ENCODE data around the gene INPP5E. TPM values are rescaled to one million over a fixed set of nuclear protein-coding genes. Genes with fewer than 3 reads are reported as not detected.

The INPP5E gene
- total RNA-seq, 1 experiment from 2014 or later = 10.4 TPM

DNA sequence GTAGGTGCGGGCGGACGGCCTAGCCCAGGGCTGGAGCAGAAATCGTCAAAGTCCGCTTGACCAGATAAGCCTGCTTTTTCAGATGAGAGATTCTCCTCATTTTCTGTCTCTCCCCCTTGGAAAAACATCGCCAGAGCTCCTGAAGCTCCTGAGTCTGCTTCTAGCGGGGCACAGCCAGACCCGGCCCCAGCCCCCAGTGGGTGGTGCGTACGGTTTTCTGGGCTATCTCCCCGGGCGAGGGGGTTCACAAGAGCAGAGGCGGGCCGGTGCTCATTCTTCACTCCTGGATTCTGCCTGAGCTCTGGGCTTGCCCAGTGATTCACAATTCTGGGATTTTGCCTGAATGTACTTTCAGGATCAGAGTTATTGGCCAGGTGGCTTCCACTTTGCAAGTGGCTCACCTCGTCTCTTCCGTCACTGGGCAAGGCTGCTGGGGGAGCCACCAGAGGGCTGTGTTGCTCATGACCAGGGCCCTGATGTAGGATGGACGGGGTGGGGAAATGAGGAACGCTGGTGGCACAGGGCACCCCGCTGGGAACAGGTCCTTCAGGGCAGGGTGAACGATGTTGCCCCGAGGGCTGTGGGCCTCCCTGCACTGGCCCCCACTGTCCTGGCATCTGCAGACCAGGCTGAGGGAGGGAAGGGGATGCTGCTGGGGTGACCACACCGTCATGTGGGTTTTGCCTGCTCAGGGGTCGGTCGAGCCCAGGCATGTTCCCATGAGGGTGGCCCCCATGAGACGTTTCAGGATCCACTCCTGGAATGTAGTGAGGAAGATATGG, 36.9 kb upstream of the INPP5E start:
- no peak for DNase-seq
- H3K27me3 ChIP-seq = no peaks in the 10 kb centered on the region
- peaks cover 67% of the 10 kb centered on the region for H3K36me3 ChIP-seq
- H3K9me3 ChIP-seq = no peaks in the 10 kb centered on the region
- H3K4me3 ChIP-seq = no peak overlapping the region

DNA sequence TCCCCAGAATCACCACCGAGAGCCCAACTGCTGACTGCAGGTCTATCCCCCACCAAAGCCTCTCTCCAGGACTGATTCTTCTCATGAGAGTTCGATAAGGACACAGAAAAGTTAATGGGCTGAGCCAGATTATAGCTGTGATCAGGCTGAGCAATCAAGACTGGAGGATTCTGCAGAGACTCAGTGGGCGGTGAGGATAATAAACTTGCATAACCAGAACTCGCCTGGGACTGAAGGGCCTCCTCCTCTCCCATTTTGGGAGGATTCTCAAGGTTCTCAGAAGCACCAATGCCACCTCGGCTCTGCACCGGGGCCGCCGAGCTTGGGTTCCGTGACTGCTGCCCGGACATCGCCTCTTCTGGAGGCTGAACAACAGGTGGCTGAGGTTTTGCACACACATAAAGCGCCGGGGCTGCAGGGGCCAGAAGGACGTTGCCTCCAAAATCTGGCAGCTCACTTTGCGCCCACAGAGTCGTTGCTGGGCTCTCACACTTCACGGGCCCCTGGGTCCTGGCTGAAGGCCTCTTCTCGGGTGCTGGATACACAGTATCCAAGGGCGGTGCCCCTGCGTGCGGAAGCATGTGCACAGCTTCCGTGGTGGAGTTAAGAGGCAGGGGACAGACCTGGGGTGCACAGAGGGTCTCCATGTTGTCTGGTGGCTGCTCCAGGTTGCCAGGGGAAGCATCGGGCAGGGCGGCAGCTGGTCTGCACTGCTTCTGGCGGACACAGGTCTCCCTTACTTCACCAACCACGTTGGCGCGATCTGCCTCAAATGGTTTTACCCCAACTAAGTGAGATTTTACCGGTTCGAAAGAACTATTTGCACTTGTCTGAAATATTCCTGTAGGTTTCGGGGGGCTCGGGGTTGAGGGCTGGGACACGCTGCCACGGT, 35.6 kb upstream of the INPP5E start:
- DNase-seq = no peak
- no peaks in the 10 kb centered on the region for H3K9me3 ChIP-seq
- no peaks in the 10 kb centered on the region for H3K27me3 ChIP-seq
- peaks cover 76% of the 10 kb centered on the region for H3K36me3 ChIP-seq
- H3K4me3 ChIP-seq = no peak overlapping the region

DNA sequence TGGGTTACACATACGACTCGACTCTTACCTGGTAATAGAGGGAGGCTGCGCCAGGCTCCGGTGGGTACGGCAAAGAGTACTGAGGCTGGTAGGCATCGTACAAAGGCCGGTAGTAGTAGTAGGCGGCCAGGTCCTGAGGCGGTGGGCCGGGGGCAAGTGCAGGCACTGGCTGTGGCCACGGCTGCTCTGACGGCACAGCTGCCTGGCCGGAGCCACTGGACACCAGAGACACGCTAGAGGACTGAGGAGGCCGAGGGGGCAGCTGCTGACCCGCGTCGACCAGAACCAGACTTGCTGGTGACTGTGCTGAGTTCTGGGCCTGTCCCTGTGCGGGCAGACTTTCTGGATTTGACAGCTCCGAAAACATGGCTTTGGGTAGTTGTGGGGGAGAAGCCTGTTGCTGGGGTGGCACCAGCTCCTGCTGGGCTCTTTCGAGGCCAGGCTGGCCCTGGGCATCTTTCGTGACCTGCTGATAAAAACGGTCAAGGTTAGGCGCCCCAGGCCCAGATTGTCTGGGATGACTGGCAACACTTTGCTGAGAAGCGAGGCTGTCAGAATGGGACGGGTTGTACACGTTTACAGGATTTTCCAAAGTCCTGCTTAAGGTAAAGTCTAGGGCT, 34.5 kb upstream of the INPP5E start:
- Histone ChIP-seq H3K27me3 (no peaks in the 10 kb centered on the region), H3K9me3 (no peaks in the 10 kb centered on the region), H3K4me3 (no peak overlapping the region), H3K36me3 (peaks cover 84% of the 10 kb centered on the region)
- no peak for DNase-seq

DNA sequence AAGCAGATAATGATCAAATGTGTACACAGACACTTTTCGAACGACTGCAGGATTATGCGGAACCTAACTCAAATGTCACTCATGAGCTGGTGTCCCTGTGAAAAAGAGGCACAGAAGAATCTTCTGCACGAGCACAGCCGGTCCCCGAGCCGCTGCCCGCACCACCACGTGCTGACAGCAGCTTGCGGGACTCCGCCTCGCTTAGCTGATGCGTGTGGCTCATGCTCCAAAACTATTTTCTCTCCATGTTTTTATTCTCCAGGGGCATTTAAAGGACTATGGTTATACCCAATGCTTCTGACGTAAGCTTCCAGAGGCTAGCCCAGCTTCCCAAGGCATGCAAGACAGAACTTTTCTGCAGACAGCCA, 33.7 kb upstream of the INPP5E start:
- Histone ChIP-seq H3K36me3 (peaks cover 82% of the 10 kb centered on the region), H3K4me3 (no peak overlapping the region), H3K9me3 (no peaks in the 10 kb centered on the region), H3K27me3 (no peaks in the 10 kb centered on the region)
- DNase-seq = no peak

DNA sequence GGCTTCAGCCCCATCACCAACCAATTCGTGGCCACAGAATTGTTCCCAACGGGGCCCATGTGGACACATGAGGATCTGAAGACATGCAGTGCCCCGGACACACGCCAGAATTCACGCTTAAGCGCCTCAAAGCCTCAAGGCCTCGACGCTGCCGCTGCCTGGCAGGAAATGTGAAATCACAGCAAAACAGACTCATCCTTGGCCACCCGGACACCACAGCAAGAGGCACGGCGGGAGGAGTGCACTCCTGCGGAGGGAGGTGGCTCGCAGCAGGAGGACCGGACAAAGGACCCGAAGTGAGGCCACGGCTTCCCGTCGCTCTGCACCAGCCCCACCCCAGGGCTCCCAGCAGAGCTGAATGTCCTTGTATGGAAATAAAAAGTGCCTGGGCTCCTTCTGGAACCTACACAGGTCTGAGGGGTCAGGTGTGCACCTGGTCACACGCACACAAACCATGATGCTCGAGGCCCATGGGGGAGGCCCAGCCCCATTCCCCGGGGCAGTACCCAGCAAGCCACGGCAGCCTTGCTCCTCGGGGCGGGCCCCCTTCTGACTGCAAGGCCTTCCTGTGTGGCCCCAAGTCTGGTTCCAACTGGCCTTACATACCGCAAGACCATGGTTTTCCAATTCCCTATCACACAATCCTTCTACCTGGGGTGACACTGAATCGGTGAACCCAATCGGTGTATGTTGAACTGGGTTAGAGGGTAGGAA, 33.2 kb upstream of the INPP5E start:
- no peak overlapping the region for H3K4me3 ChIP-seq
- no peaks in the 10 kb centered on the region for H3K27me3 ChIP-seq
- peaks cover 84% of the 10 kb centered on the region for H3K36me3 ChIP-seq
- H3K9me3 ChIP-seq = no peaks in the 10 kb centered on the region
- DNase-seq = no peak

DNA sequence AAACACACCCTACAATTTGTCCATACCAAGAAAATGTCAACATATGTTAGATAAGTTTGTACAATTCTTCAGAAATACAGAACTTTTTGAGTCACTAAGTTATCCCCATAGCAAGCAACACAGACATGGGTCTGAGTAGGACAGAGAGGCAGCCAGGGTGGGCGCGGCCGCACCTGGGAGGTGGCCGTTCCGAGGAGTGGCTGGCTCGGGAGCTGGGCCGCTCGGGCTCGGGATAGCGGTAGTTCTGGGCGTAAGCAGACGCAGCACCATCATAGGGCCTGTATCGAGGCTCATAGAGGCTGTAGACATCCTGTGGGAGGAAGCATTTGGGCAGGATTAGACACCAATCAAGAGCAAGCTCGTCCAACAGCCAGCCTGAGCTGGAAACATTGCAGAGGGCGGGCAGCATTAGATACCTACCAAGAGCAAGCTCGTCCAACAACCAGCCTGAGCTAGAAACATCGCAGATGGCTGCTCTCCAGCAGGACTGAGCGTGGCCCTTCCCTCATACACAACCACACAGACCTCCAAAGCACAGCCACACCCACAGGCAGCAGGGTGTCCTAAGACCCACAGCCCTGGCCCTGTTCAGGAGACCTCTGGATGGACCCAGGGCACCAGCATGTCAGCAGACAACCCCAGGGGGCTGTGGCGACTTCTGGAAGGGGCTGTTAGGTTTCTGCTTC, 32.3 kb upstream of the INPP5E start:
- Histone ChIP-seq H3K36me3 (peaks cover 82% of the 10 kb centered on the region), H3K9me3 (no peaks in the 10 kb centered on the region), H3K27me3 (no peaks in the 10 kb centered on the region), H3K4me3 (no peak overlapping the region)
- DNase-seq = no peak

- no peaks in the 10 kb centered on the region for H3K9me3 ChIP-seq
- H3K4me3 ChIP-seq = no peak overlapping the region
- no peak for DNase-seq
- no peaks in the 10 kb centered on the region for H3K27me3 ChIP-seq
- H3K36me3 ChIP-seq = peaks cover 82% of the 10 kb centered on the region
These were observed 31.3 kb upstream of the INPP5E start for GRCh38 chr9:136470792-136471469.

DNA sequence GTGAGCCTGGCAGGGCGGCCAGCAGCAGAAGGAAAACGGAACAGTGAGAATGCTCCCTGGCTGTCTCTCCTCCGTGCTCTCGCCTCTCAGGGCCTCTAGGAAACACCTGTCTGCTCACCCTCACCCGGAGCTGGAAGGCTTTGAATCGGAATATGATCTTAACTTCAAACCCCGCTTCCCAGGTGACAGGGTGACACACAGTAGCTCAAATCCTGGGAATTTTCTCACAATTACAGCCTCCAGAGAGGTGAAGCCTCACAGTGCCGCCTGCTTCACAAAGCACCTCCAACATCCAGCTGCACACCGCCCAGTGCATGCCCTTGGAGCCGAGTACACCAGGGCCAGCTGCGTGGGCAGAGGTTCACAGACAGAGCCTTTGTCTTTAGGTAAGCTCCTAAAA, 30.7 kb upstream of the INPP5E start:
- DNase-seq = no peak
- no peaks in the 10 kb centered on the region for H3K9me3 ChIP-seq
- H3K36me3 ChIP-seq = peaks cover 82% of the 10 kb centered on the region
- H3K27me3 ChIP-seq = no peaks in the 10 kb centered on the region
- no peak overlapping the region for H3K4me3 ChIP-seq

DNA sequence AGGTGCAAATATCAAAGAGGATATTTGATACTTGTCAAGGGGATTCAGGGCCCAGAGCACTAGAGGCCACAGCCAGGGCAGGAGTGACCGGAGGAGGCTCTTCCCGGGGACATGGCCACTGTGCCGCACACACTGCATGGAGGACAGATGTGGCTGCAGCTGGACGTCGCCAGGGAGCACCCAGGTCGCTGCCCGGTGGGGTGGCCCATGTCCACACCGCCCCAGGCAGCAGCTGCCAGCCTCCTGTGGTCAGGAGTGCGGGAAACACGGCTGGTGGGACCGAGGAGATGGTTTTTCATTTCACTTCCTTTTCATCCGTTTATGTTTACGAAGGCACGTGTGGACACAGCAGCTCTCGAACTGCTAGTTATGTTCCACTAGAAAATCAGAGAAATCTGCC, 28.1 kb upstream of the INPP5E start:
- no peaks in the 10 kb centered on the region for H3K9me3 ChIP-seq
- peaks cover 82% of the 10 kb centered on the region for H3K36me3 ChIP-seq
- no peak for DNase-seq
- H3K4me3 ChIP-seq = no peak overlapping the region
- H3K27me3 ChIP-seq = no peaks in the 10 kb centered on the region

- no peaks in the 10 kb centered on the region for H3K27me3 ChIP-seq
- no peak overlapping the region for H3K4me3 ChIP-seq
- no peak for DNase-seq
- H3K36me3 ChIP-seq = peaks cover 73% of the 10 kb centered on the region
- no peaks in the 10 kb centered on the region for H3K9me3 ChIP-seq
These were observed 26.5 kb upstream of the INPP5E start for GRCh38 chr9:136466155-136466541.

DNA sequence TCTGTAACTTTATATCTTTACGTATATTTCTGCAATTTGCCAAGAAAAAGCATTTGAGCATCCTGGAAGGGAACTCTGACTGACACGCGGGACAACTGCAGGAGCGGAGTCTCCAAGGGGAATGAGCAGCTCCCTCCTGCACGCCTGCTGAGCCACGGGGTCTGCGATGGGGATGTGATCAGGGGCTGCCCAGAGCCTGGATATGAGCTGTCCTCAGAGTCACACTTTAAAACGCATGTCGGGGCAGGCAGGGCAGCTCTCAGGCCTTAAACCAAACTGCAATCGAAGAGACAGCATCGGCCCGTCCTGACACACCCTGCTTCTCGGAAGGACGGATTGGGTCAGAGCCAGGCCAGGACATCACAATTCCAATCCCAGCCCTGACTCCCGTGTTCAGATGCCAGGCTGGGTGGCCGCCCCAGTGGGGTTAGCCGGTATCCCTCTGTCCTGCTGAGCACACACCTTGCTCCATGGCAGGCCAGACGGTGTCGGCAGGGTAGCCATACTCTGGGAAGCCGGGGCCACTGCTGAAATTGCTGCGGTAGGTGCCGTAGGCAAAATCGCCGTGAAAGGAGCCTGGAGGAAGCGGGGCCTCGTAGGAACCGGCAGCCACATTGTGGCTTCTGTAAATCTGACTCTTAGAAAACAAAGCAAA, 26.0 kb upstream of the INPP5E start:
- DNase-seq = no peak
- Histone ChIP-seq H3K4me3 (no peak overlapping the region), H3K27me3 (no peaks in the 10 kb centered on the region), H3K36me3 (peaks cover 74% of the 10 kb centered on the region), H3K9me3 (no peaks in the 10 kb centered on the region)

DNA sequence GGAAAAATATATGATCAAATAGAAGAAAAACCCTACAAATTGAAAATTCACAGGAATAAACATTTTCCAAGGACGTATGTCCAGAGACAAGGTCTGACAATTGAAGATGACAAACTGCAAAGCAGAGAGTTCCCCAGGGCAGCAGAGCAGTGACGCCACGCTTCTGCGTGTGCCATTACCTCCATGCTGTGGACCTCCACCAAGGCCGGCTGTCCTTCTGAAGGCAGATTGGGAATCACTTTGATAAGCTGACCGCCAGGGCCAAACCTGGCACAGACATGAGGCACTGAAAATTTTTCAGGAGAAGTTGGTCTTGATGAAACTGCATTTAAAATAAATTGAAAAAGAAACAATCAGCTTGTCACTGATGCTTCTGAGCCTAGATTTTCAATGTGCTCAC, 24.6 kb upstream of the INPP5E start:
- H3K27me3 ChIP-seq = no peaks in the 10 kb centered on the region
- H3K36me3 ChIP-seq = peaks cover 74% of the 10 kb centered on the region
- DNase-seq = no peak
- no peaks in the 10 kb centered on the region for H3K9me3 ChIP-seq
- H3K4me3 ChIP-seq = no peak overlapping the region

GRCh38 chr9:136463578-136463977, 23.9 kb upstream of the INPP5E start:
- no peak overlapping the region for H3K4me3 ChIP-seq
- DNase-seq = no peak

GRCh38 chr9:136462664-136463063, 23.0 kb upstream of the INPP5E start:
- Histone ChIP-seq H3K4me3 (no peak overlapping the region), H3K9me3 (no peaks in the 10 kb centered on the region), H3K27me3 (no peaks in the 10 kb centered on the region), H3K36me3 (peaks cover 78% of the 10 kb centered on the region)
- DNase-seq = no peak

More at GRCh38 chr9:136463578-136463977, 23.9 kb upstream of the INPP5E start:
- H3K36me3 ChIP-seq = peaks cover 78% of the 10 kb centered on the region
- no peaks in the 10 kb centered on the region for H3K27me3 ChIP-seq
- H3K9me3 ChIP-seq = no peaks in the 10 kb centered on the region

- no peaks in the 10 kb centered on the region for H3K9me3 ChIP-seq
- no peak for DNase-seq
- H3K4me3 ChIP-seq = no peak overlapping the region
- H3K27me3 ChIP-seq = no peaks in the 10 kb centered on the region
- H3K36me3 ChIP-seq = peaks cover 71% of the 10 kb centered on the region
These were observed 21.2 kb upstream of the INPP5E start for GRCh38 chr9:136460772-136461325.
